ENCODE measurements around the gene KIF3C.
"Not testable (repeated sequence)": the region's sequence is repeated elsewhere in the genome, so short reads cannot be mapped to it uniquely, and the experiment has no call there.

KIF3C gene

DNA sequence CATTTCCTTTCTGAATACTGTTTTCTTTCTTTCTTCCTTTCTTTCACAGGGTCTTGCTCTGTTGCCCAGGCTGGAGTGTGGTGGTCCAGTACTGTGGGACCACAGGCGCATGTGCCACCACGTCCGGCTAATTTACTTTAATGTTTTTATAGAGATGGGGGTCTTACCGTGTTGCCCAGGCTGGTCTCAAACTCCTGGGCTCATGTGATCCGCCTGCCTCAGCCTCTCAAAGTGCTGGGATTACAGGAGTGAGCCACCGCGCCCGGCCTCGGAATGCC is 68.7 kb downstream of the KIF3C start:
- DNase-seq: not testable (repeated sequence)

GRCh38 chr2:25912851-25913695 is 69.2 kb downstream of the KIF3C start:
- DNase-seq: no peak

DNA sequence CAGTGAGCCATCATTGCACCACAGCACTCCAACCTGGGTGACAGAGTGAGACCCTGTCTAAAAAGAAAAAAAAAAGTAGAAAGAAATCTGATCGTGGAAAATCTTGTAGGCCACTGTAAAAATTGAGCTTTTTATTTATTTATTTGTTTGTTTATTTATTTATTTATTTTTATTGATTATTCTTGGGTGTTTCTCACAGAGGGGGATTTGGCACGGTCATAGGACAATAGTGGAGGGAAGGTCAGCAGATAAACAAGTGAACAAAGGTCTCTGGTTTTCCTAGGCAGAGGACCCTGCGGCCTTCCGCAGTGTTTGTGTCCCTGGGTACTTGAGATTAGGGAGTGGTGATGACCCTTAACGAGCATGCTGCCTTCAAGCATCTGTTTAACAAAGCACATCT is 72.7 kb downstream of the KIF3C start:
- DNase-seq: not testable (repeated sequence)

DNA sequence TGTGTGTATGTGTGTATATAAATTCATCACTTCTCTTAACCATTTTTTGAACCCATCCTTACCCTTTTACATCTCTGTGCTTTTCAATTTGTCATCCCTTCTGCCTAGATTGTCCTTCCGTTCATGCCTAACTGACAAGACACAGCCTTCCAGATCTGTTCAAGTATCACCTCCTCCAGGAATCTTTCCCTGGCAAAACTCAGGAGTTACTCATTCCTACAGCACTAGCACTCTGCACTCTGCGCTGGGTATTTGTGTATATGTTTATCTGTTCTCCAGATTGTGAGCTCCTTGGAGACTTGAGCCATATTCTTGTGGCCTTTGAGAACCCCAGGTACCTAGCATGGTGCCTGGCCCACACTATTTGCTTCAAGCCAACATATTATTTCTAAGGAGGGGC is 77.2 kb downstream of the KIF3C start:
- DNase-seq: no peak

- DNase-seq: peak; percentile 12
These were observed 79.0 kb downstream of the KIF3C start for GRCh38 chr2:25903216-25903776.

DNA sequence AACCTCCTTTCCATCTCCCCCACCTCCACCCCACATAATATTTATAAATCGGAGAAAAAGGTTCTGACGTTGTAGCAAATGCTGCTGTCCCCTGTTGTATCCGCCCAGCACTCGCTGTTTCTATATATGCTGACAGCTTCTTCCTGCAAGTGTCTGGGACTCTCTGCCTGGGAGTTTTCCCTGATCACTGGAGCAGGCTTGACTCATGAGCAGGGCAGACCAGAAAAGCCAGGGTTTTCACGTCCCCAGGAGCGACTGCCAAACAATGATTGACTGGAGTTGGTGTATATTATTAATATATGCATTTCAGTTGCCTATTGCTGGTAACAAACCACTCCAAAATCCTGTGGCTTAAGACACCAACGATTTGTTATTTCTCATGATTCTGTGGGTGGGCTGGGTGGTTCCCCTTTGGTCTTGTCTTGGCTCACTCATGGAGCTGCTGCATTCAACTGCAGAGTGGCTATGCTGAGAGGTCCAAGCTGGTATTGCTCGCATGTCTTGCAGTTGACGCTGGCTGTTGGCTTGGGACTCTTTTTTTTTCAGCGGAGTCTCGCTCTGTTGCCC is 82.8 kb downstream of the KIF3C start:
- DNase-seq: peak; percentile 64

DNA sequence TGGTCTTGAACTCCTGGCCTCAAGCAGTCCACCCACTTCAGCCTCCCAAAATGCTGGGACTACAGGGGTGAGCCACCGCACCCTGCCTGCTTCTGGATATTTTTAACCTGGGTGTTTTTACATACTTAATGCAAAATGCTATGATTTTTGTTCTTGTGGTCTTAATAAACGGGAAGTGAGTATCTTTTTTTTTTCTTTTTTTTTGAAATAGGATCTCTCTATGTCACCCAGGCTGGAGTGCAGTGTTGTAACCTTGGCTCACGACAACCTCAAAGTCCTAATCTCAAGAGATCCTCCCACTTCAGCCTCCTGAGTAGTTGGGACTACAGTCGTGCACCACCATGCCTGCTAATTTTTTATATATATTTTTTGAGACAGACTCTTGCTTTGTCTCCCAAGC is 84.8 kb downstream of the KIF3C start:
- peak; percentile 77 for DNase-seq

GRCh38 chr2:25896308-25896707 is 86.0 kb downstream of the KIF3C start:
- DNase-seq: not testable (repeated sequence)

DNA sequence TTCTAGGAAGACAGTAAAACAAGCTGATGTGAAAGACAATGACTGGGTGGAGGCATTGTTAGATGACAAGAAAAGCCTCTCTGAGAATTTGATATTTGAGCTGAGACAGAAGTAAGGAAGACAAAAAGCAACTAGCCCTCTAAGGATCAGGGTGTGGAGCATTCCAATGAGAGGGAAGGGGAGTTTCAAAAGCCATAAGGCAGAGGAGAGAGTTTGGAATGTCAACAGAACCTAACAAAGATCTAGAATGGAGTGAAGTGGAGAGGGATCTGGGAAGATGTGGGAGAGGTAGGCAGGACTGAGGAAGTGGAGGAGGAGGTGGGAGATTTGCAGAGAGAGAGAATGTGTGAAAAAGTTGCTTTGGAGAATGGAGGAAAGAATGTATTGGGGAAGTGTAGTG is 86.7 kb downstream of the KIF3C start:
- DNase-seq: no peak

DNA sequence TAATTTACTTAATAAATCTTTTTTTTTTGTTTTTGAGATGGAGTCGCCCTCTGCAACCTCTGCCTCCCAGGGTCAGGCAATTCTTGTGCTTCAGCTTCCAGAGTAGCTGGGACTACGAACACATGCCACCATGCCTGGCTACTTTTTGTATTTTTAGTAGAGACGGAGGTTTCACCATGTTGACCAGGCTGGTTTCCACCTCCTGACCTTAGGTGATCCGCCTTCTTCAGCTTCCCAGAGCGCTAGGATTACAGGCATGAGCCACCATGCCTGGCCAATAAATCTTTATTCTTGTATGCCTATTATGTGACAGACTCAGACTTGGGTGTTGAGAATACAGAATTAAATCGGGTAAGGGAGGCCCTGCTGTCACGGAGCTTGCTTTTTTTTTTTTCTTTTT is 87.3 kb downstream of the KIF3C start:
- no peak for DNase-seq

DNA sequence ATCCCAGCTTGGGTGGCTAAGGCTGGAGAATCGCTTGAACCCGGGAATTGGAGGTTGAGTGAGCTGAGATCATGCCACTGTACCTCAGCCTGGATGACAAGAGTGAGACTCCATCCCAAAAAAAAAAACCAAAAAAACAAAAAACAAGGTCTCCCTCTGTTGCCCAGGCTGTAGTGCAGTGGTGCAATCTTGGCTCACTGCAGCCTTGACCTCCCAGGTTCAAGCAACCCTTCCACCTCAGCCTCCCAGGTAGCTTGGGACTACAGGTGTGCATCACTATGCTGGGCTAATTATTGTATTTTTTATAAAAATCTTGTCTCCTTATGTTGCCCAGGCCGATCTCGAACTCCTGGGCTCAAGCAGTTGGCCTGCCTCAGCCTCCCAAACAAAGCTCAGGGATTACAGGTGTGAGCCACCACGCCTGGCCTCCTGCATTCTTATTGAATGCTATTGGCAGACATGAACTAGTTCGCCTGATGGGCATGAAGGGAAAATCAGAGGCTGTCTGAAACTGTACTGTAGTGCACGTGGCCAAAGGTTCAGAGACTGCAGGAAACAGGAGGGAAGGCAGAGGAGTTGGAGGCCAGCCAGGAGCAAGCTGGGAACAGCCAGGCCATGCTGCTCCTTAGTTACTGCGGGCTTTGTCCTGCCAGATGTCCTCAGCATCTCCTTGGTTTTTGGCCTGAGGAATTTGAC is 88.0 kb downstream of the KIF3C start:
- no peak for DNase-seq

DNA sequence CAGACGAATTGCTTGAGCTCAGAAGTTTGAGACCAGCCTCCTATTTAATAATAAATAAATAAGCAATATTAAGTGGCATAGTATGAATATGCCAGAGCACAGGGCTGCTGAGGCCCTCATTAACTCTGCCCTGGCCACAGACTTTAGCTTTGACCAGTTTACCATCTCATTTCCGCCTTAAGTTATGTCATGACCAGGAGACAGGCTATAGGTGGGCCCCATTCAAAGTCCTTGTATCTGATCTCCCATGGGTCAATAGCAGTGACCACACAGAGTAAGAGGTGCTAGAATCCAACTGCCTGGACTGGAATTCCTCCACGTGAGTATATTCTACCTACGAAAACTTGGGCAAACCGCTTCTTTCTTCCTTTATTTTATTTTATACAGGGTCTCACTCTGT is 90.6 kb downstream of the KIF3C start:
- DNase-seq: no peak

- DNase-seq: peak; percentile 12
These were observed 94.6 kb downstream of the KIF3C start for GRCh38 chr2:25887624-25888242.

DNA sequence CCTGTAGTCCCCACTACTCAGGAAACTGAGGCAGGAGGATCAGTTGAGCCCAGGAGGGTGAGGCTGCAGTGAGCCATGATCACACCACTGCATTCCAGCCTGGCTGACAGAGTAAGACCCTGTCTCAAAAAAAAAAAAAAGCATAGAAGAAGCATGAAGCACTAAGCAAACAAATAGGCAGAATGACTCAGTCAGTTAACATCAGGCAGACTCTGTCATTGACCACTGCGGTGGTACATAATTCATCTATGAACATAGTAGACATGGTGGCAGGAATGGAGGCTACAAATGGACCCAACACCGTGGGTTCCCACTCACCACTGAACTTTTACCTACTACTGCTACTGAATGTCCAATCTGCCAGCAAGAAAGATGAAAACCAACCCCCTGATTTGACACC is 96.4 kb downstream of the KIF3C start:
- no peak for DNase-seq

DNA sequence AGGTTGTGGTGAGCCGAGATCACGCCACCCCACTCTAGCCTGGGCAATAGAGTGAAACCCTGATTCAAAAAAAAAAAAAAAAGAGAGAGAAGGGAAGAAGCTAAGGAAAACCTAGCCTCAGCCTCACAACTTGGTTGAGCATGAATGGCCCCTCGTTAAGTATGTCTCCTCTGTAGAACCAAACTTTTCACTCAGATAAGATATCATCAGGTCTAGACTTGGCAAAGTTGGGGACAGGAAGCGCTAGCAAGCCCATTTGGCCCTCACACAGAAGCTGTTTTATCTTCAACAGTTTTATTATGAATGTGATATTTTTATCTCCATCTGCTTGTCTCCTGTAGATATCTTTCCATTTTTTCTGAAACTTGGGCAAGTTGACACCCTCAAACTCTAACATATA is 100.5 kb downstream of the KIF3C start:
- no peak for DNase-seq

- no peak for DNase-seq
These were observed 103.1 kb downstream of the KIF3C start for GRCh38 chr2:25879133-25879730.

GRCh38 chr2:25878361-25879132 is 103.8 kb downstream of the KIF3C start, which contains the start of gene ASXL2:
Gene ASXL2, minus strand, starts transcription at chr2:25878487. Its CDS starts 265 bp downstream, at chr2:25878222.
- peak; percentile 99 for DNase-seq

DNA sequence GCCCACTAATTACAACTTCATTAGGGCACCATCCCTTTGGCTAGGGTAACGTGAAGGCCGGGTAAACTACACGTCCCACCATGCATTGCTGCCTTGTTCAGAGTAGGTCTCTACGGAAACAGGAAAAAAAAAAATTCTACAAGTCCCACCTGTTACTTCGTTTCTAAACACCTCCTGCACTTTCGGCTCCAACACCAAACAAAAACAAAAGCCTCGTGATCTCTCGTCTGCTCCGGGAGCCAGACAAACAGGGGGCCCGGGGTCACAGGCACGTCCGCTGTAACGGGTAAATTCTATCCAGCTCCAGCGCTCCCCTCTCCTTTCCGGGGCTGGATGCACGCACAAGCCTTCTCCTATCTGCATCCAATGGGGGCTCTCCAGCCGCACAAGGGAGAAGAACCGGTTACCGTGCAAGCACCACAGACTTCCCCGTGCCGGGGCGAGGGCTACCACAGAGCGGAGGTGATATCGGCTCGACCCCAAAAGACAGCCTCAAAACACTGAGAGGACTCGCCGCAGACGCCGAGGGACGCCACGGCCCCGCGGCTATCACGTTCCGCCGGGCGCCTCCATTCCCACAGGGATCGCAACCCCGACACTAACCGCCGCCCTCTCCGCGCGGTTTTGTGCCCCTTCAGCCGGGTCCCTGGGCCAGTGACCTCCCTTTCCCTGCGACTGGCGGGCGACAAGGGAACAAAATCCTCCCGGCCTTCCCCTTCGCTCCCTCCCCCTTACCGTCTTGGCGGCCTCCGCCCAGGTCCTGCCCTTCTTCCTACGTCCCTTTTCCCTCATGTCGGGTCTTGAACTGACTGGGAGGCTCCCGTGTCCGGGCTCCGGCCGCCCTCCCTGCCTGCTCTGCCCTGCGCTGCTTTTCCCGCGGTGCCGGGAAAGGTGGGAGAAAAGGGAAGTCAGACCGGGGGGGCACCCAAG is 104.6 kb downstream of the KIF3C start:
- DNase-seq: peak; percentile 50

Data from inflammatory macrophage treated with lipopolysaccharide for 4 hours (primary cell).